Gastroesophageal sphincter (tissue), 4 donors: ENCODE results near the gene FHOD3. TPM values are rescaled to one million over a fixed set of nuclear protein-coding genes. Genes with fewer than 3 reads are reported as not detected.

ENCODE experiments used
- ATAC-seq: fragments of 150-250 bp; one replicate; pipeline ENCODE4 v1.9.1; 2016; ENCODE audit warnings: mild to moderate bottlenecking, moderate library complexity
- H3K27ac ChIP-seq, 4 donors: fragments of 200-600 bp; sonication (generic) in 3 of 4; 1 replicate in 3 of 4; 2 replicates in 1 of 4; pipeline ENCODE4 v1.5.1; 2016 to 2019
- H3K27me3 ChIP-seq: fragments of 200-600 bp; sonication (generic); one replicate; pipeline ENCODE4 v1.5.1; 2019
- H3K36me3 ChIP-seq, 2 donors: fragments of 200-600 bp; sonication (generic); one replicate each; pipeline ENCODE4 v1.5.1; 2019; ENCODE audit warnings: control low read depth in 1 of 2
- H3K4me1 ChIP-seq, 3 donors: fragments of 200-600 bp; sonication (generic); 1 replicate in 2 of 3; 2 replicates in 1 of 3; pipeline ENCODE4 v1.5.1; 2016 to 2019; ENCODE audit warnings: control low read depth in 2 of 3
- H3K4me3 ChIP-seq, 2 donors: fragments of 200-600 bp; sonication (generic); one replicate each; pipeline ENCODE4 v1.5.1; 2019; ENCODE audit warnings: mild to moderate bottlenecking in 1 of 2, moderate library complexity in 1 of 2
- H3K9me3 ChIP-seq, 3 donors: fragments of 200-600 bp; sonication (generic); one replicate each; pipeline ENCODE4 v1.5.1; 2017 to 2019; ENCODE audit warnings: control low read depth in 2 of 3
- EP300 ChIP-seq: sonication (generic); formaldehyde crosslinking; IDR thresholded peaks from one replicate; pipeline ENCODE4 v1.6.1; 2017; ENCODE audit warnings: antibody characterized with exemption, mild to moderate bottlenecking
- POLR2A ChIP-seq, 2 donors: fragments of 450-650 bp; IDR thresholded peaks; one replicate each; pipeline ENCODE4 v1.6.1; 2017; ENCODE audit warnings: antibody characterized with exemption in 2 of 2, mild to moderate bottlenecking in 2 of 2, moderate library complexity in 1 of 2
- POLR2AphosphoS5 ChIP-seq: sonication (generic); formaldehyde crosslinking; IDR thresholded peaks from one replicate; pipeline ENCODE4 v1.6.1; 2017; ENCODE audit warnings: antibody characterized with exemption
- WGBS, 2 donors: methylation state at CpG; one replicate each; pipeline ENCODE4 v1.1.5; 2018; ENCODE audit warnings: low coverage in 1 of 2; 5-methylcytosine and 5-hydroxymethylcytosine counted together
- total RNA-seq, 4 donors: library from RNA; depleted of rRNA; stranded (reverse); fragments of >200 nt; gene quantifications; one replicate each; pipeline ENCODE4 v1.1.0, GENCODE V29; 2016
- TF ChIP-seq, protein P1 (sequence below), 4 experiments: fragments of 200-600 bp in 2 of 4; fragments of 450-650 bp in 2 of 4; sonication (generic) in 1 of 4; IDR thresholded peaks; one replicate each; pipeline ENCODE4 v1.5.1; 2017 to 2019; ENCODE audit warnings: antibody characterized with exemption in 4 of 4, mild to moderate bottlenecking in 2 of 4, moderate library complexity in 2 of 4

The FHOD3 gene
- total RNA-seq, 4 donors from 2014 or later = 18.4 to 36.7 (median 30.4) TPM

DNA sequence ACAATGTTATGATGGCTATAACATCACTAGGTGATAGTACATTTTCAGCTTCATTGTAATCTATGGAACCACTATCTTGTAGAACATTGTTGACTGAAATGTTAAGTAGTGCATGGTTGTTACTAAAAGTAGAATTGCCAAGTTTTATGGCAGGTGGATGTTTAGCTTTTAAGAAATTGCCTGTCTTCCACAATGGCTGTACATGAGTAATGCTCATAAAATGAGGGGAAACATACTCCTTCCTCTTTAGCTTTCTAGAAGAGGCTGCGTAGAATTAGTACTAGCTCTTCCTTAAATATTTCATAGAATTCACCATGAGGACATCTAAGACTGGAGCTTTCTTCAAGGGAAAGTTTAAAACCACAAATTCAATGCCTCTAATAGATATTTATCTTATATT, 370.3 kb downstream of the FHOD3 start:
- ATAC-seq = no peak
- Histone ChIP-seq H3K27ac (no peak overlapping the region), H3K36me3 (no peaks in the 10 kb centered on the region), H3K9me3 (no peaks in the 10 kb centered on the region), H3K27me3 (no peaks in the 10 kb centered on the region), H3K4me1 (peaks cover 0 to 15% (median 3%) of the 10 kb centered on the region in 3 donors), H3K4me3 (no peak overlapping the region)
- WGBS, 2 donors = 80 to 83% methylated on average over 1 of the region's 1 CpG
- no peak for TF ChIP-seq EP300
- TF ChIP-seq, protein P1, sequence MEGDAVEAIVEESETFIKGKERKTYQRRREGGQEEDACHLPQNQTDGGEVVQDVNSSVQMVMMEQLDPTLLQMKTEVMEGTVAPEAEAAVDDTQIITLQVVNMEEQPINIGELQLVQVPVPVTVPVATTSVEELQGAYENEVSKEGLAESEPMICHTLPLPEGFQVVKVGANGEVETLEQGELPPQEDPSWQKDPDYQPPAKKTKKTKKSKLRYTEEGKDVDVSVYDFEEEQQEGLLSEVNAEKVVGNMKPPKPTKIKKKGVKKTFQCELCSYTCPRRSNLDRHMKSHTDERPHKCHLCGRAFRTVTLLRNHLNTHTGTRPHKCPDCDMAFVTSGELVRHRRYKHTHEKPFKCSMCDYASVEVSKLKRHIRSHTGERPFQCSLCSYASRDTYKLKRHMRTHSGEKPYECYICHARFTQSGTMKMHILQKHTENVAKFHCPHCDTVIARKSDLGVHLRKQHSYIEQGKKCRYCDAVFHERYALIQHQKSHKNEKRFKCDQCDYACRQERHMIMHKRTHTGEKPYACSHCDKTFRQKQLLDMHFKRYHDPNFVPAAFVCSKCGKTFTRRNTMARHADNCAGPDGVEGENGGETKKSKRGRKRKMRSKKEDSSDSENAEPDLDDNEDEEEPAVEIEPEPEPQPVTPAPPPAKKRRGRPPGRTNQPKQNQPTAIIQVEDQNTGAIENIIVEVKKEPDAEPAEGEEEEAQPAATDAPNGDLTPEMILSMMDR (IDR thresholded peaks at IDR 0.05) = no peak

DNA sequence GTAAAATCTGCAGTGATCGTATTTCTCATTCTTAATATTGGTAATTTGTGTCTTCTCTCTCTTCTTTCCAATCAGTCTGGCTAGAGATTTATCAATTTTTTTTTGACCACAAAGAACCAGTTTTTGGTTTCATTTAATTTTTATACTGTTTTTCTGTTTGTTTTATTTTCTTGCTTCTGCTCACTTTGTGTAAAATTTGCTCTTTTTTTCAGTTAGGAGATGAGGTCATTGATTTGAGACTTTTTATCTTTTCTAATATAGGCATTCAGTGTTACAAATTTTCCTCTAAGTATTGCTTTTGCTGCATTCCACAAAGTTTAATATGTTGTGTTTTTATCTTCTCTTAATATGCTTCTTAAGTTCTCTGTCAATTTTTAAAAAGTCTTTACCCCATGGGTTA, 370.8 kb downstream of the FHOD3 start:
- TF ChIP-seq, protein P1 (IDR thresholded peaks at IDR 0.05) = no peak
- no peak for TF ChIP-seq EP300
- TF ChIP-seq POLR2A (IDR thresholded peaks at IDR 0.05) = no peak
- no peak for TF ChIP-seq POLR2AphosphoS5
- Histone ChIP-seq H3K9me3 (no peaks in the 10 kb centered on the region), H3K27me3 (no peaks in the 10 kb centered on the region), H3K4me1 (peaks cover 0 to 20% (median 3%) of the 10 kb centered on the region in 3 donors), H3K4me3 (no peak overlapping the region), H3K36me3 (no peaks in the 10 kb centered on the region), H3K27ac (no peak overlapping the region)
- 80 to 90% methylated on average over 1 of the region's 1 CpG for WGBS, 2 donors
- no peak for ATAC-seq

DNA sequence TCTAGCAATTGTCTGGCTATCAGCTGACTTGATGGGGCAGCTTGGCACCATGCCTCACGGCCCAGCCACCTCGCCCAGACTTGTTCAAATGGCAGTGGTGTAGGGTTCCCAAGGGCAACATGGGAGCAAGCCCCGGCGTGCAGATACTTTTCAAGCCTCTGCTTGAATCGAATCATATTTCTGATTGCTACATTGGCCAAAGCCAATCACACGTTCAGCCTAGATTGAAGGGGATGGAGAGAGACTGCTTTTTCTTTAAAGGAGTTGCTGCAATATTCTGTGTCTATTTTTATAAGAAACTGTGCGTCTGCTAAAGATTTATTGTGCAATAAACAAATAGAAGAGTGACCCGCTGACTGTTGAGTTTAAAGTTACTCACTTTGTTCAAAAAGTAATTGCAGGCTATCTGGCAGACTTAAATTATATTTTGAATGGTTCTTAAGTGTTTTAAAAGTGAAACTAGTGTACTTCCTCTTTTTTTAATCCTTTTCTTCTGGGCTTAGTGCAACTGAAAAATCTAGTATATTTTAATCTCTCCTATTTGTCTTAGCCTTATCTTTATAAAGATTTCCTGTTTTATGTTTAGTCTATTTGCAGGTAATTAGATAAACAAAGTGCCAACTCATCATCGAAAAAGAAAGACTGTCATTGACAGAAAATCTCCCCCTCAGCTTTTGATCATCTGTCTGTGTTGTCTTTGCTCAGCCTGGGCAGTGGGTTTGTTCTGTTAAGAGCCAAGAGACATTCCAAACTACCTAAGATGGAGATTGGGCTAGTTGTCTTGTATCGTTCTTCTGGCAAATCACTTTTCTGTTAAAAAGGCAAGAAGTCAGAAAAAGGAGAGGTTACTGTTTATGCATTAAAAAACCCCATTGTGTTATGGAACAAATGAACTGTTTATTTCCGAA, 375.2 kb downstream of the FHOD3 start:
- Histone ChIP-seq H3K4me1 (peaks cover 0 to 23% (median 3%) of the 10 kb centered on the region in 3 donors), H3K9me3 (peaks cover 0 to 12% (median 0%) of the 10 kb centered on the region in 3 donors), H3K4me3 (peak overlapping the region; percentile 5 to 31), H3K27me3 (no peaks in the 10 kb centered on the region), H3K36me3 (no peaks in the 10 kb centered on the region), H3K27ac (peak overlapping the region in 2 of 4 donors; percentile 36 to 52)
- peak; percentile 77 for ATAC-seq
- 29 to 30% methylated on average over 6 to 11 of the region's 11 CpGs for WGBS, 2 donors
- no peak for TF ChIP-seq POLR2AphosphoS5
- TF ChIP-seq, protein P1 (IDR thresholded peaks at IDR 0.05) = no peak
- no peak for TF ChIP-seq POLR2A (IDR thresholded peaks at IDR 0.05)
- no peak for TF ChIP-seq EP300

DNA sequence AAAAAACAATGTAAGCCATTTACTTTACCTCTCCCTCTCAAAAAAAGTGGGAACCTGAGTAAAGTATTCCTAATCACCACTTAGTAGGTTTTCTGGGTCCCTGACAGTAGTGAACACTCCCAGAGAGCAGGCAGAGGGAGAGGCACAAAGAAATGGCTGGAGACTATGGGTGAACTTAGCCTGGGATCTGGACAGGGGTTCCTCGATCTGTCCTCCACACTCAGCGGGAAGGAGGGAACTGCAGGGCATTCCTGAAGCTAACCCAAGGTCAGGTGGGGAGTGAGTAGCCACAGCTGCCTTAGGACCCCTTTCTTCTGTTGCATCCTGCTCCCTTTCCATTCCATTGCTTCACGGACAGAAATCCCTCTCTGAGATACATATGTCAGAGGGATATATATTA, 375.9 kb downstream of the FHOD3 start:
- Histone ChIP-seq H3K27ac (peak overlapping the region in 1 of 4 donors; percentile 36), H3K4me3 (no peak overlapping the region), H3K36me3 (no peaks in the 10 kb centered on the region), H3K4me1 (peaks cover 0 to 23% (median 3%) of the 10 kb centered on the region in 3 donors), H3K27me3 (no peaks in the 10 kb centered on the region), H3K9me3 (peaks cover 0 to 12% (median 0%) of the 10 kb centered on the region in 3 donors)
- ATAC-seq = no peak
- TF ChIP-seq POLR2AphosphoS5 = no peak
- TF ChIP-seq, protein P1 (IDR thresholded peaks at IDR 0.05) = no peak
- TF ChIP-seq EP300 = no peak
- TF ChIP-seq POLR2A (IDR thresholded peaks at IDR 0.05) = no peak
- 79 to 80% methylated on average over 3 of the region's 3 CpGs for WGBS, 2 donors

DNA sequence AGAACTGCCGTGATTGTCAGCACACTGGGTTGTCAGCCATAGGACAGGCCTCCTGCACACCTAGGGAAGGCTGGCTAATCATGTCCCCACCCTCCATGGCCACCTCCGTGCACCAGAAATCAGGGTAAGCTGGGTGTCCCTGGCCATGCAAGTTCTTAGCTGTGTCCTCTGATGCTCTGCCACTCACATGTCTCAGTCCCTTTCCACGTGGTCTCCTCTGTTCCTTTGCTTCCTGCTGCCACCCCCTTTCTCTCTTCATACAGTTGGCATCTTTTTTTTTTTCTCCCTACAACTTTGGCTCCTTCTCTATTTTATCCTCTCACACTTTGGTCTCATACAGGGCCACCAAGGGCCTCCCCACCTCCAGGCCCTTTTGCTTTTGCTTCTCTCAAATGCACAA, 377.6 kb downstream of the FHOD3 start:
- H3K27me3 ChIP-seq = no peaks in the 10 kb centered on the region

More for the DNA sequence above, 377.6 kb downstream of the FHOD3 start:
- Histone ChIP-seq H3K4me3 (no peak overlapping the region), H3K9me3 (peaks cover 0 to 12% (median 0%) of the 10 kb centered on the region in 3 donors), H3K36me3 (no peaks in the 10 kb centered on the region), H3K27ac (no peak overlapping the region), H3K4me1 (peaks cover 0 to 23% (median 3%) of the 10 kb centered on the region in 3 donors)
- WGBS, 2 donors = 83 to 86% methylated on average over 2 to 3 of the region's 3 CpGs
- ATAC-seq = no peak
- TF ChIP-seq, protein P1 (IDR thresholded peaks at IDR 0.05) = no peak
- no peak for TF ChIP-seq POLR2A (IDR thresholded peaks at IDR 0.05)
- TF ChIP-seq EP300 = no peak
- TF ChIP-seq POLR2AphosphoS5 = no peak
